ENCODE data around the gene BPIFB4. TPM values are rescaled to one million over a fixed set of nuclear protein-coding genes. Genes with fewer than 3 reads are reported as not detected.
"Not testable (repeated sequence)": the region's sequence is repeated elsewhere in the genome, so short reads cannot be mapped to it uniquely, and the experiment has no call there.

Gene BPIFB4
- total and polyA plus RNA-seq, 2 donors: 0.05 to 0.64 TPM

DNA sequence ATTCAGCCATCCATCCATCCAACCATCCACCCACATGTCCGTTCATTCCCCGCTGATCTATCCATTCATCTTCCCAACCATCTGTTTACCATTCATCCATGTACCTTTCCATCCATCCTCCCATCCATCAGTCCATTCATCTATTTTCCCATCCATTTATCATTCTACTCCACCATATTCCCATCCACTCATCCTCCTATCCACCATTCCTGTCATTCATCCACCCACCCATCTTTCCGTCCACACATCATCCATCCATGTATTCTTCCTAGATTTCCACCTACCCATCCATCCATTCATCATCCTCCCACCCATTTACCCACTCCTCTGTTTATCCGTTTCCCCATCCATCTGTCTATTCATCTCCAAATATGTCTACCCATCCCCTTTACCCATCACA, 41.2 kb upstream of the BPIFB4 start:
- Histone ChIP-seq H3K27me3 (ENCODE audit: control insufficient read depth in 2 of 2, insufficient read depth in 1 of 2, low read length in 1 of 2) (no peaks in the 10 kb centered on the region), H3K4me3 (ENCODE audit: low read length in 2 of 2) (no peak overlapping the region), H3K4me1 (ENCODE audit: control insufficient read depth in 2 of 2, insufficient read depth in 2 of 2, low read length in 2 of 2) (no peaks in the 10 kb centered on the region), H3K27ac (ENCODE audit: low read depth in 1 of 2, low read length in 1 of 2) (no peak overlapping the region), H3K9me3 (ENCODE audit: control insufficient read depth in 2 of 2, insufficient read depth in 1 of 2, low read length in 1 of 2) (peaks cover 0 to 7% of the 10 kb centered on the region in 2 donors), H3K36me3 (ENCODE audit: control insufficient read depth in 2 of 2, insufficient read depth in 2 of 2, low read length in 1 of 2) (no peaks in the 10 kb centered on the region)
- no peak for DNase-seq (ENCODE audit: low read depth in 6 of 9, low spot score in 9 of 9)
- 96% methylated on average over 4 of the region's 4 CpGs for WGBS

DNA sequence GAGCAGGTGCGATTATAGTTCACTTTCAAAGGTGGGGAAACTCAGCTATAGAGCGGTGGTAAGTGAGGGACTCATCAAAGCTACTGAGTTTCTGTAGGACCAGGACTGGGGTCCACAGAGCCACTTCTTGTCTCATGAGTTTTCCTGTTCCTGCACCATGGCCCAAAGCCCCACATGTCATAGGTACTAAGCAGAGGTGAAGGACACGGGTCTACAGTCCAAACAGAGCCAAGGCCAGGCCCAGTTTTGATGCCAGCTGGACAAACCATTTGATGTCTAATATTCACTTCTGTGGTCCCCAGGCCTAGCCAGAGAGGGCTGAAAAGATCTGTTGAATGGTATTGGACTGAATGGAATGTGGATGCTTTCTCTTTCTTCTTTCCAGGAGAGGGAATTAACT, 37.0 kb upstream of the BPIFB4 start:
- WGBS: 97% methylated on average over 3 of the region's 3 CpGs
- no peaks in the 10 kb centered on the region for H3K4me1 ChIP-seq (ENCODE audit: control insufficient read depth in 2 of 2, insufficient read depth in 2 of 2, low read length in 2 of 2)
- H3K4me3 ChIP-seq (ENCODE audit: low read length in 2 of 2): no peak overlapping the region
- peaks cover 0 to 20% of the 10 kb centered on the region in 2 donors for H3K9me3 ChIP-seq (ENCODE audit: control insufficient read depth in 2 of 2, insufficient read depth in 1 of 2, low read length in 1 of 2)
- DNase-seq (ENCODE audit: low read depth in 6 of 9, low spot score in 9 of 9): no peak
- H3K27me3 ChIP-seq (ENCODE audit: control insufficient read depth in 2 of 2, insufficient read depth in 1 of 2, low read length in 1 of 2): no peaks in the 10 kb centered on the region
- no peaks in the 10 kb centered on the region for H3K36me3 ChIP-seq (ENCODE audit: control insufficient read depth in 2 of 2, insufficient read depth in 2 of 2, low read length in 1 of 2)
- H3K27ac ChIP-seq (ENCODE audit: low read depth in 1 of 2, low read length in 1 of 2): no peak overlapping the region

- peaks cover 0 to 20% of the 10 kb centered on the region in 2 donors for H3K9me3 ChIP-seq (ENCODE audit: control insufficient read depth in 2 of 2, insufficient read depth in 1 of 2, low read length in 1 of 2)
- WGBS: over 99% methylated on average over 2 of the region's 2 CpGs
- no peaks in the 10 kb centered on the region for H3K27me3 ChIP-seq (ENCODE audit: control insufficient read depth in 2 of 2, insufficient read depth in 1 of 2, low read length in 1 of 2)
- no peaks in the 10 kb centered on the region for H3K36me3 ChIP-seq (ENCODE audit: control insufficient read depth in 2 of 2, insufficient read depth in 2 of 2, low read length in 1 of 2)
- no peak overlapping the region for H3K4me3 ChIP-seq (ENCODE audit: low read length in 2 of 2)
- H3K27ac ChIP-seq (ENCODE audit: low read depth in 1 of 2, low read length in 1 of 2): no peak overlapping the region
- H3K4me1 ChIP-seq (ENCODE audit: control insufficient read depth in 2 of 2, insufficient read depth in 2 of 2, low read length in 2 of 2): no peaks in the 10 kb centered on the region
- DNase-seq (ENCODE audit: low read depth in 6 of 9, low spot score in 9 of 9): no peak
Measured at GRCh38 chr20:33042983-33043730, 36.3 kb upstream of the BPIFB4 start.

GRCh38 chr20:33043731-33044181, 35.7 kb upstream of the BPIFB4 start:
- Histone ChIP-seq H3K9me3 (ENCODE audit: control insufficient read depth in 2 of 2, insufficient read depth in 1 of 2, low read length in 1 of 2) (peaks cover 0 to 20% of the 10 kb centered on the region in 2 donors), H3K4me1 (ENCODE audit: control insufficient read depth in 2 of 2, insufficient read depth in 2 of 2, low read length in 2 of 2) (no peaks in the 10 kb centered on the region), H3K27me3 (ENCODE audit: control insufficient read depth in 2 of 2, insufficient read depth in 1 of 2, low read length in 1 of 2) (no peaks in the 10 kb centered on the region), H3K36me3 (ENCODE audit: control insufficient read depth in 2 of 2, insufficient read depth in 2 of 2, low read length in 1 of 2) (no peaks in the 10 kb centered on the region), H3K4me3 (ENCODE audit: low read length in 2 of 2) (no peak overlapping the region), H3K27ac (ENCODE audit: low read depth in 1 of 2, low read length in 1 of 2) (no peak overlapping the region)
- 93% methylated on average over 1 of the region's 1 CpG for WGBS
- no peak for DNase-seq (ENCODE audit: low read depth in 6 of 9, low spot score in 9 of 9)

DNA sequence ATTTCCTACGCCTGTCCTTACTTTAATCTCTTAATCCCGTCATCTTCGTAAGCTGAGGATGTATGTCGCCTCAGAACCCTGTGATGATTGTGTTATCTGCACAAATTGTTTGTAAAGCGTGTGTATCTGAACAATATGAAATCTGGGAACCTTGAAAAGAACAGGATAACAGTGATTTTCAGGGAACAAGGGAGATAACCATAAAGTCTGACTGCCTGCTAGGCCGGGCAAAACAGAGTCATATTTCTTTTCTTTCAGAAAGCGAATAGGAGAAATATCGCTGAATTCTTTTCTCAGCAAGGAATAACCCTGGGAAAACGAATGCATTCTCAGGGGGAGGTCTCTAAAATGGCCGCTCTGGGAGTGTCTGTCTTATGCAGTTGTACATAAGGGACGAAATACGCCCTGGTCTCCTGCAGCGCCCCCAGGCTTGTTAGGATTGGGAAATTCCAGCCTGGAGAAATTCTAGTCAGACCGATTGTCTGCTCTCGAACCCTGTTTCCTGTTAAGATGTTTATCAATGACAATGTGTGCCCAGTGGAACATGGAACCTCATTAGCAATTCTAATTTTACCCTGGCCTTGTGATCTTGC, 34.2 kb upstream of the BPIFB4 start:
- not testable (repeated sequence) for H3K36me3 ChIP-seq (ENCODE audit: control insufficient read depth in 2 of 2, insufficient read depth in 2 of 2, low read length in 1 of 2); H3K27ac ChIP-seq (ENCODE audit: low read depth in 1 of 2, low read length in 1 of 2); H3K4me1 ChIP-seq (ENCODE audit: control insufficient read depth in 2 of 2, insufficient read depth in 2 of 2, low read length in 2 of 2); H3K27me3 ChIP-seq (ENCODE audit: control insufficient read depth in 2 of 2, insufficient read depth in 1 of 2, low read length in 1 of 2); H3K4me3 ChIP-seq (ENCODE audit: low read length in 2 of 2); DNase-seq (ENCODE audit: low read depth in 6 of 9, low spot score in 9 of 9)
- 94% methylated on average over 15 of the region's 15 CpGs for WGBS
- H3K9me3 ChIP-seq (ENCODE audit: control insufficient read depth in 2 of 2, insufficient read depth in 1 of 2, low read length in 1 of 2): peaks cover 0 to 20% of the 10 kb centered on the region in 2 donors

DNA sequence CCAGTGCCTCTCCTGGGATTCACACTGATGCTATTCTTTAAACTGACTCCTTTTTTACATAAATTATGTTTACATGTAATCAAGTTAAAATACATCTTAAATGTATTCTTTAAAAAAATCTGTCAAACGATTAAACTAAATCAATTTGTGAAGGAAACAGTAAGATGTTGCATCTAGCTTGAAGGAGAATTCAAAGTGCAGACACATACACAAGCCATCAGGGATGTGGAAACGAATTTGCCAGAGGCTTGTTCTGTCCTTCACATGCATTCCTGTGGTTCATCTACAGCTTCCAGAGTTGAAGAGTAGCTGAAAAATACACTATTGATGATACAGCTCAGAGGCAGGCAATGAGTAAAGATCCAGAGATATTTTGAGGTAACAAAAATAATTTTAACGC, 33.0 kb upstream of the BPIFB4 start:
- DNase-seq (ENCODE audit: low read depth in 6 of 9, low spot score in 9 of 9): no peak
- Histone ChIP-seq H3K27ac (ENCODE audit: low read depth in 1 of 2, low read length in 1 of 2) (no peak overlapping the region), H3K27me3 (ENCODE audit: control insufficient read depth in 2 of 2, insufficient read depth in 1 of 2, low read length in 1 of 2) (no peaks in the 10 kb centered on the region), H3K4me1 (ENCODE audit: control insufficient read depth in 2 of 2, insufficient read depth in 2 of 2, low read length in 2 of 2) (no peaks in the 10 kb centered on the region), H3K36me3 (ENCODE audit: control insufficient read depth in 2 of 2, insufficient read depth in 2 of 2, low read length in 1 of 2) (no peaks in the 10 kb centered on the region), H3K4me3 (ENCODE audit: low read length in 2 of 2) (no peak overlapping the region), H3K9me3 (ENCODE audit: control insufficient read depth in 2 of 2, insufficient read depth in 1 of 2, low read length in 1 of 2) (peaks cover 0 to 20% of the 10 kb centered on the region in 2 donors)
- 89% methylated on average over 3 of the region's 3 CpGs for WGBS

GRCh38 chr20:33051333-33051732, 28.1 kb upstream of the BPIFB4 start:
- Histone ChIP-seq H3K36me3 (ENCODE audit: control insufficient read depth in 2 of 2, insufficient read depth in 2 of 2, low read length in 1 of 2) (no peaks in the 10 kb centered on the region), H3K4me1 (ENCODE audit: control insufficient read depth in 2 of 2, insufficient read depth in 2 of 2, low read length in 2 of 2) (no peaks in the 10 kb centered on the region), H3K9me3 (ENCODE audit: control insufficient read depth in 2 of 2, insufficient read depth in 1 of 2, low read length in 1 of 2) (no peaks in the 10 kb centered on the region), H3K4me3 (ENCODE audit: low read length in 2 of 2) (no peak overlapping the region), H3K27ac (ENCODE audit: low read depth in 1 of 2, low read length in 1 of 2) (no peak overlapping the region), H3K27me3 (ENCODE audit: control insufficient read depth in 2 of 2, insufficient read depth in 1 of 2, low read length in 1 of 2) (no peaks in the 10 kb centered on the region)
- 98% methylated on average over 4 of the region's 4 CpGs for WGBS
- no peak for DNase-seq (ENCODE audit: low read depth in 6 of 9, low spot score in 9 of 9)

- Histone ChIP-seq H3K4me1 (ENCODE audit: control insufficient read depth in 2 of 2, insufficient read depth in 2 of 2, low read length in 2 of 2) (no peaks in the 10 kb centered on the region), H3K9me3 (ENCODE audit: control insufficient read depth in 2 of 2, insufficient read depth in 1 of 2, low read length in 1 of 2) (no peaks in the 10 kb centered on the region), H3K36me3 (ENCODE audit: control insufficient read depth in 2 of 2, insufficient read depth in 2 of 2, low read length in 1 of 2) (no peaks in the 10 kb centered on the region), H3K27ac (ENCODE audit: low read depth in 1 of 2, low read length in 1 of 2) (no peak within 1 kb of the TSS), H3K27me3 (ENCODE audit: control insufficient read depth in 2 of 2, insufficient read depth in 1 of 2, low read length in 1 of 2) (no peaks in the 10 kb centered on the region), H3K4me3 (ENCODE audit: low read length in 2 of 2) (no peak within 1 kb of the TSS)
- 94% methylated on average over 25 of the region's 25 CpGs for WGBS
- no peak for DNase-seq (ENCODE audit: low read depth in 6 of 9, low spot score in 9 of 9)
Measured at GRCh38 chr20:33053291-33054106, 25.9 kb upstream of the BPIFB4 start, which contains the start of gene BPIFB3. Gene BPIFB3, plus strand, starts transcription at chr20:33053903. Its CDS starts 1,533 bp downstream, at chr20:33055436.

- no peaks in the 10 kb centered on the region for H3K36me3 ChIP-seq (ENCODE audit: control insufficient read depth in 2 of 2, insufficient read depth in 2 of 2, low read length in 1 of 2)
- H3K4me3 ChIP-seq (ENCODE audit: low read length in 2 of 2): no peak overlapping the region
- H3K27me3 ChIP-seq (ENCODE audit: control insufficient read depth in 2 of 2, insufficient read depth in 1 of 2, low read length in 1 of 2): no peaks in the 10 kb centered on the region
- no peak overlapping the region for H3K27ac ChIP-seq (ENCODE audit: low read depth in 1 of 2, low read length in 1 of 2)
- DNase-seq (ENCODE audit: low read depth in 6 of 9, low spot score in 9 of 9): no peak
- no peaks in the 10 kb centered on the region for H3K4me1 ChIP-seq (ENCODE audit: control insufficient read depth in 2 of 2, insufficient read depth in 2 of 2, low read length in 2 of 2)
- WGBS: 97% methylated on average over 7 of the region's 7 CpGs
- H3K9me3 ChIP-seq (ENCODE audit: control insufficient read depth in 2 of 2, insufficient read depth in 1 of 2, low read length in 1 of 2): no peaks in the 10 kb centered on the region
Measured at GRCh38 chr20:33054381-33054780, 25.1 kb upstream of the BPIFB4 start.
